ENCODE measurements around the gene FOCAD. TPM values are rescaled to one million over a fixed set of nuclear protein-coding genes. Genes with fewer than 3 reads are reported as not detected.

Gene FOCAD
- total RNA-seq, 1 experiment from 2014 or later: 43.3 TPM

DNA sequence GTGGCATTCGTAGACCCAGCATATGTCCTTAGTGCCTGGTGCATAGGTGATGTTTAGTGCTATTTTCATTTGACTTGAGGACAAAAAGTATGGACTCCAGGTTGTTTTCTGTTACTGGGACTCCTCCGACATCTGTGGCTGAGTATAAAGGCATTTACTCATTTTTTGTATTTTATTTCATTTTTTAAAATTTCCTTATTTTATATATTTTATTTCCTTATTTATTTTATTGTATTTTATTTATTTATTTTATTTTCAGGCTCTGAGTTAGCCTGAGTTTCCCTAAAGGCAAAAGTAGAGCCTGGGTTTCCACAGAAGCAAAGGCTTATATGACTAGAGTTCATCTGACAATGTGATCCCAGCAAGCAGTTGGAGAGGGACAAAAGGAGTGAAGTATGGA, 91.6 kb downstream of the FOCAD start:
- DNase-seq: no peak
- H3K27ac ChIP-seq (ENCODE audit: insufficient read length, low read depth, low read length): no peak overlapping the region
- H2AFZ ChIP-seq (ENCODE audit: low read length): no peak overlapping the region
- no peak overlapping the region for H3K18ac ChIP-seq (ENCODE audit: insufficient read length, low read depth, low read length)
- H4K91ac ChIP-seq (ENCODE audit: insufficient read length, low read depth, low read length): no peak overlapping the region
- H3K56ac ChIP-seq (ENCODE audit: insufficient read length, low read depth, low read length): no peak overlapping the region
- H3K27me3 ChIP-seq (ENCODE audit: insufficient read depth, low read length): no peaks in the 10 kb centered on the region
- Mint-ChIP-seq H3K4me3 (no peak overlapping the region), H3K27me3 (ENCODE audit: low read depth) (no peaks in the 10 kb centered on the region), H3K9me3 (no peaks in the 10 kb centered on the region), H3K27ac (no peak overlapping the region), H3K4me1 (0 out of 4 replicates have a peak, but pooled peaks cover 0 to 3% of the 10 kb centered on the region in 2 experiments), H3K36me3 (ENCODE audit: insufficient read depth in 1 of 3, low read depth in 3 of 3) (peaks cover 8 to 11% (median 8%) of the 10 kb centered on the region in 3 experiments; a peak in 5 of 7 replicates)
- no peaks in the 10 kb centered on the region for H3K79me2 ChIP-seq (ENCODE audit: insufficient read depth, low read length)
- no peak overlapping the region for H2BK15ac ChIP-seq (ENCODE audit: low read depth, low read length)
- no peak overlapping the region for H3K14ac ChIP-seq (ENCODE audit: insufficient read depth, low read length)
- no peak overlapping the region for H3T11ph ChIP-seq (ENCODE audit: low read length)
- H4K8ac ChIP-seq (replicated peaks; ENCODE audit: insufficient read length, low read depth, low read length): no peak overlapping the region
- H3K9me3 ChIP-seq (ENCODE audit: control insufficient read depth, low read depth, low read length): no peaks in the 10 kb centered on the region
- no peak overlapping the region for H2BK12ac ChIP-seq (ENCODE audit: insufficient read length, low read depth, low read length)
- no peaks in the 10 kb centered on the region for H3K23me2 ChIP-seq (ENCODE audit: insufficient read length, low read depth, low read length, poor library complexity, severe bottlenecking)
- WGBS (ENCODE audit: extremely low coverage, insufficient read length, low lambda C conversion rate): no CpG with 5 or more reads among the region's 2 CpGs
- H2BK120ac ChIP-seq (ENCODE audit: low read depth, low read length, poor library complexity, severe bottlenecking): no peak overlapping the region
- no peak overlapping the region for H3K9ac ChIP-seq (ENCODE audit: extremely low read depth, insufficient read length, low read length)
- H4K20me1 ChIP-seq (ENCODE audit: control insufficient read depth, insufficient read depth, insufficient read length): no peaks in the 10 kb centered on the region
- no peak overlapping the region for H2BK20ac ChIP-seq (ENCODE audit: low read depth, low read length, poor library complexity, severe bottlenecking)
- H3K4me1 ChIP-seq (ENCODE audit: insufficient read depth, low read length): no peaks in the 10 kb centered on the region
- no peak overlapping the region for H3K4ac ChIP-seq (ENCODE audit: low read depth, low read length)
- no peak overlapping the region for H2AK5ac ChIP-seq (ENCODE audit: insufficient read length, low read length)
- TF ChIP-seq, protein P1, sequence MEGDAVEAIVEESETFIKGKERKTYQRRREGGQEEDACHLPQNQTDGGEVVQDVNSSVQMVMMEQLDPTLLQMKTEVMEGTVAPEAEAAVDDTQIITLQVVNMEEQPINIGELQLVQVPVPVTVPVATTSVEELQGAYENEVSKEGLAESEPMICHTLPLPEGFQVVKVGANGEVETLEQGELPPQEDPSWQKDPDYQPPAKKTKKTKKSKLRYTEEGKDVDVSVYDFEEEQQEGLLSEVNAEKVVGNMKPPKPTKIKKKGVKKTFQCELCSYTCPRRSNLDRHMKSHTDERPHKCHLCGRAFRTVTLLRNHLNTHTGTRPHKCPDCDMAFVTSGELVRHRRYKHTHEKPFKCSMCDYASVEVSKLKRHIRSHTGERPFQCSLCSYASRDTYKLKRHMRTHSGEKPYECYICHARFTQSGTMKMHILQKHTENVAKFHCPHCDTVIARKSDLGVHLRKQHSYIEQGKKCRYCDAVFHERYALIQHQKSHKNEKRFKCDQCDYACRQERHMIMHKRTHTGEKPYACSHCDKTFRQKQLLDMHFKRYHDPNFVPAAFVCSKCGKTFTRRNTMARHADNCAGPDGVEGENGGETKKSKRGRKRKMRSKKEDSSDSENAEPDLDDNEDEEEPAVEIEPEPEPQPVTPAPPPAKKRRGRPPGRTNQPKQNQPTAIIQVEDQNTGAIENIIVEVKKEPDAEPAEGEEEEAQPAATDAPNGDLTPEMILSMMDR (conservative IDR thresholded peaks at IDR 0.05): no peak
- no peak overlapping the region for H3K23ac ChIP-seq (ENCODE audit: insufficient read length, low read depth, low read length)
- H2BK5ac ChIP-seq (ENCODE audit: insufficient read length, low read length): no peak overlapping the region
- no peak overlapping the region for H4K5ac ChIP-seq (ENCODE audit: insufficient read length, low read depth, low read length)
- peaks cover 3% of the 10 kb centered on the region for H3K79me1 ChIP-seq (ENCODE audit: insufficient read depth, low read depth, low read length, poor library complexity, severe bottlenecking)
- no peak overlapping the region for H3K4me2 ChIP-seq (ENCODE audit: insufficient read depth, insufficient read length, low read length)
